HepG2 (cell line): ENCODE measurements around the gene AK8. TPM values are rescaled to one million over a fixed set of nuclear protein-coding genes. Genes with fewer than 3 reads are reported as not detected.

ENCODE experiments used
- ATAC-seq: fragments of 200-7000 bp; cut with Tn5 transposase; 3 replicates; pipeline ENCODE4 v1.9.1; 2020; ENCODE audit warnings: mild to moderate bottlenecking, moderate library complexity
- BruUV-seq: library from RNA; stranded (reverse); fragments of 400-500 nt; replicated peaks from 2 replicates; lab custom pipeline; 2021; lab: Mats Ljungman, UMichigan
- CTCF ChIA-PET: fragments of 300-600 bp; formaldehyde crosslinking; extraction: SDS; loops from one replicate; lab custom pipeline; 2021; ENCODE audit warnings: low total read pairs, inconsistent platforms, low intra/inter-chr PET ratio; lab: Yijun Ruan, JAX
- POLR2A ChIA-PET: fragments of 350-600 bp; sonication (Branson Sonifier 250); formaldehyde crosslinking; loops from one replicate; lab custom pipeline; 2020; ENCODE audit warnings: antibody characterized with exemption, inconsistent platforms; lab: Yijun Ruan, JAX
- DNase-seq: peaks from one replicate; pipeline ENCODE4 v3.0.0-alpha.2; 2015; ENCODE audit warnings: low spot score
- FAIRE-seq: peaks from 3 replicates; lab custom pipeline; 2011; peaks lifted over from hg19 to GRCh38; lab: Jason Lieb, UNC
- H2AFZ ChIP-seq: one replicate; pipeline ENCODE4 v1.6.1; 2011; ENCODE audit warnings: low read length, inconsistent platforms
- H3K27ac ChIP-seq: fragments of 300-600 bp; 3 replicates; pipeline ENCODE4 v1.8.0; 2011; ENCODE audit warnings: mixed run types, mild to moderate bottlenecking, mixed read lengths, low read length, inconsistent platforms; ENCODE audit not compliant: insufficient read depth; ENCODE audit errors: extremely low read length
- H3K27me3 ChIP-seq, 2 experiments: fragments of 200-600 bp in 1 of 2; 2 replicates in 1 of 2; 3 replicates in 1 of 2; pipeline versions ENCODE4 v1.6.0 to v1.8.0; 2011; ENCODE audit warnings: low read length in 2 of 2, mild to moderate bottlenecking in 2 of 2, moderate library complexity in 2 of 2, inconsistent platforms in 1 of 2; ENCODE audit not compliant: insufficient read depth in 2 of 2, control insufficient read depth in 1 of 2
- H3K36me3 ChIP-seq, 2 experiments: fragments of 200-600 bp in 1 of 2; replicated peaks in 1 of 2; 2 replicates in 1 of 2; 3 replicates in 1 of 2; pipeline versions ENCODE4 v1.5.1 to v1.8.0; 2011; ENCODE audit warnings: low read length in 2 of 2, inconsistent platforms in 1 of 2; ENCODE audit not compliant: insufficient read depth in 2 of 2, control insufficient read depth in 1 of 2
- H3K4me1 ChIP-seq: 2 replicates; pipeline ENCODE4 v1.5.1; 2012; ENCODE audit warnings: low read length, inconsistent platforms; ENCODE audit not compliant: insufficient read depth
- H3K4me2 ChIP-seq: 2 replicates; pipeline ENCODE4 v1.6.0; 2011; ENCODE audit warnings: low read depth, low read length, inconsistent platforms
- H3K4me3 ChIP-seq, 3 experiments: fragments of 200-600 bp in 1 of 3; sonication (generic), shearing (Covaris generic) in 1 of 3; replicated peaks in 1 of 3; 2 replicates each; pipeline ENCODE4 v1.5.1; 2011 to 2016; ENCODE audit warnings: low read length in 3 of 3, inconsistent platforms in 2 of 3, low read depth in 2 of 3, mild to moderate bottlenecking in 2 of 3, control low read depth in 1 of 3, mixed read lengths in 1 of 3; ENCODE audit not compliant: insufficient read depth in 1 of 3
- H3K79me2 ChIP-seq: one replicate; pipeline ENCODE4 v1.6.1; 2011; ENCODE audit warnings: low read length, inconsistent platforms; ENCODE audit not compliant: insufficient read depth
- H3K9ac ChIP-seq: 2 replicates; pipeline ENCODE4 v1.6.0; 2011; ENCODE audit warnings: mild to moderate bottlenecking, low read depth, low read length, inconsistent platforms; ENCODE audit not compliant: insufficient read depth
- H3K9me3 ChIP-seq: 2 replicates; pipeline ENCODE4 v1.5.1; 2012; ENCODE audit warnings: mild to moderate bottlenecking, low read length
- H4K20me1 ChIP-seq: 2 replicates; pipeline ENCODE4 v1.6.0; 2011; ENCODE audit warnings: inconsistent platforms, mild to moderate bottlenecking, low read length, moderate library complexity; ENCODE audit not compliant: insufficient read depth
- HIVEP1 ChIP-seq: sonication (generic); formaldehyde crosslinking; IDR thresholded peaks from 2 replicates; pipeline ENCODE4 v1.4.0; 2020; ENCODE audit warnings: mild to moderate bottlenecking, missing genetic modification reagents
- HMG20B ChIP-seq: conservative IDR thresholded peaks from 2 replicates; pipeline ENCODE4 v1.6.1; 2016; ENCODE audit warnings: missing genetic modification reagents, missing compliant biosample characterization
- KDM2A ChIP-seq: sonication (generic); formaldehyde crosslinking; IDR thresholded peaks from 2 replicates; pipeline ENCODE4 v1.4.0; 2020; ENCODE audit warnings: low read depth, missing genetic modification reagents, borderline replicate concordance
- MIER2 ChIP-seq: IDR thresholded peaks from 2 replicates; pipeline ENCODE4 v1.6.1; 2016; ENCODE audit warnings: missing biosample characterization, missing genetic modification reagents
- POLR2G ChIP-seq: fragments of 200-400 bp; formaldehyde crosslinking; IDR thresholded peaks from 2 replicates; pipeline ENCODE4 v1.6.1; 2018; ENCODE audit warnings: mild to moderate bottlenecking, low read depth, low read length, moderate library complexity
- TBL1XR1 ChIP-seq: fragments of 150-350 bp; IDR thresholded peaks from 2 replicates; pipeline ENCODE4 v1.6.1; 2014; ENCODE audit warnings: borderline replicate concordance, low read length; ENCODE audit not compliant: partially characterized antibody
- TBP ChIP-seq: sonication (generic); formaldehyde crosslinking; IDR thresholded peaks from 2 replicates; pipeline ENCODE4 v1.5.0; 2020; ENCODE audit warnings: missing genetic modification reagents
- ZBTB7A ChIP-seq: sonication (generic); formaldehyde crosslinking; IDR thresholded peaks from 2 replicates; pipeline ENCODE4 v1.8.0; 2022; ENCODE audit warnings: mild to moderate bottlenecking, missing genetic modification reagents
- ZFP90 ChIP-seq: sonication (generic); formaldehyde crosslinking; IDR thresholded peaks from 2 replicates; pipeline ENCODE4 v1.8.0; 2022; ENCODE audit warnings: missing genetic modification reagents, mild to moderate bottlenecking, inconsistent platforms, borderline replicate concordance
- ZNF318 ChIP-seq: sonication (generic); formaldehyde crosslinking; IDR thresholded peaks from 2 replicates; pipeline ENCODE4 v1.4.0; 2020; ENCODE audit warnings: mild to moderate bottlenecking, missing genetic modification reagents
- ZNF354B ChIP-seq: sonication (generic); formaldehyde crosslinking; IDR thresholded peaks from 2 replicates; pipeline ENCODE4 v1.8.0; 2022; ENCODE audit warnings: mild to moderate bottlenecking, missing genetic modification reagents
- ZNF546 ChIP-seq: sonication (generic); formaldehyde crosslinking; conservative IDR thresholded peaks from 2 replicates; pipeline ENCODE4 v1.8.1; 2023; ENCODE audit warnings: mild to moderate bottlenecking, missing genetic modification reagents
- ZNF589 ChIP-seq: sonication (generic); formaldehyde crosslinking; conservative IDR thresholded peaks from 2 replicates; pipeline ENCODE4 v1.8.0; 2022; ENCODE audit warnings: mild to moderate bottlenecking, moderate library complexity, missing genetic modification reagents
- ZZZ3 ChIP-seq: sonication (generic); formaldehyde crosslinking; IDR thresholded peaks from 2 replicates; pipeline ENCODE4 v1.4.0; 2020; ENCODE audit warnings: missing genetic modification reagents, mild to moderate bottlenecking, borderline replicate concordance
- WGBS: methylation state at CpG from one replicate; pipeline ENCODE4 v1.1.6; 2017; ENCODE audit warnings: low lambda C conversion rate; 5-methylcytosine and 5-hydroxymethylcytosine counted together
- in situ Hi-C: cut with HindIII; loops from 2 replicates; pipeline ENCODE4 v1.10.0; 2017; ENCODE audit warnings: low pct_unique_long_range_greater_than_20kb; ENCODE audit not compliant: extremely low pct_ligation_motif_present
- intact Hi-C: fragments of 100-400 bp; cut with micrococcal nuclease; formaldehyde crosslinking; loops from one replicate; pipeline ENCODE4 v1.10.0; 2022; ENCODE audit not compliant: unreplicated experiment
- polyA plus RNA-seq, 8 experiments: library from polyadenylated mRNA; depleted of rRNA in 3 of 8; stranded (reverse) in 7 of 8; unstranded in 1 of 8; fragments of >200 nt; fragmentation: Illumina TruSeq in 4 of 8; extraction: Trizol in 4 of 8; gene quantifications; 2 replicates each; pipeline versions ENCODE4 v1.2.1 to v1.2.3, GENCODE V29; 2011 to 2016; ENCODE audit warnings: low read depth in 4 of 8, missing spikeins in 1 of 8, mixed read lengths in 1 of 8; ENCODE audit not compliant: insufficient read depth in 1 of 8
- total RNA-seq, 5 experiments: library from RNA; depleted of rRNA; stranded (reverse); fragments of >200 nt; fragmentation: Illumina TruSeq; extraction: Trizol; gene quantifications; 2 replicates each; pipeline ENCODE4 v1.2.3, GENCODE V29; 2016; ENCODE audit warnings: low read depth in 1 of 5
- TF ChIP-seq, protein P1 (sequence below): conservative IDR thresholded peaks from 2 replicates; pipeline ENCODE4 v1.6.1; 2018; ENCODE audit warnings: missing genetic modification reagents
- TF ChIP-seq, protein P2 (sequence below): sonication (generic); formaldehyde crosslinking; IDR thresholded peaks from 2 replicates; pipeline ENCODE4 v1.4.0; 2020; ENCODE audit warnings: missing genetic modification reagents, low read depth, mild to moderate bottlenecking, borderline replicate concordance

AK8 gene
- total and polyA plus RNA-seq, 2 of the 13 experiments (the other 11 are each of a cell fraction or from before 2014, with no cell fraction given) = 0.11 TPM; not detected in 1

DNA sequence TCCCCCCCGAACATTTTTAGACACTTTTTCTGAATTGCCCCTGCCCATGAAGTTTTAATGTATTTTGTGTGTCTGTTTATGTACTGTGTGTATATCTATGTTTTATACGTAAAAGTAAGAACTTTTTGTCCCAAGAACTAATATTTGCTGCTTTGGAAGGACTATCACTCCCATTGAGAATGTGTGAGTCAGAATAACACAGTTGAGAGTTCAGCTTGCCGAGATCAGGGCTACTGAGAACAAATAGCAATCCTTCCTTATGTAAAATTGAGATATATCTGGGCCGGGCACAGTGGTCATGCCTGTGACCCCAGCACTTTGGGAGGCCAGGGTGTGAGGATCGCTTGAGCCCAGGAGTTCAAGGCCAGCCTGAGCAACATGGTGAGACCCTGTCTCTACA, 196.5 kb downstream of the AK8 start:
- Histone ChIP-seq H2AFZ (no peak overlapping the region), H3K79me2 (peaks cover 28% of the 10 kb centered on the region), H3K4me1 (no peaks in the 10 kb centered on the region), H3K4me2 (no peak overlapping the region), H4K20me1 (peaks cover 9% of the 10 kb centered on the region; the same call in 1 of the 2 replicates), H3K27ac (no peak overlapping the region), H3K4me3 (no peak overlapping the region), H3K36me3 (peaks cover 30 to 65% of the 10 kb centered on the region in 2 experiments), H3K9me3 (no peaks in the 10 kb centered on the region), H3K9ac (no peak overlapping the region), H3K27me3 (no peaks in the 10 kb centered on the region)
- ATAC-seq (no peak), DNase-seq (no peak), FAIRE-seq (no peak)
- 87% methylated on average over 5 of the region's 5 CpGs for WGBS
- ChIA-PET CTCF (no interaction called here), POLR2A (interaction anchor here (2.1 kb wide), 1 partner anchor 12 kb away, joined by 7 read pairs; the partner anchor contains the start of genes DDX31 and GTF3C4)
- intact Hi-C loops (no loop called here), in situ Hi-C loops (no loop called here)
- BruUV-seq = no TSS peak
- no peak for TF ChIP-seq ZBTB7A
- no peak for TF ChIP-seq TBL1XR1
- no peak for TF ChIP-seq TBP (CRISPR knock-in tag)
- TF ChIP-seq HMG20B (CRISPR knock-in tag) = no peak
- TF ChIP-seq ZNF318 (CRISPR knock-in tag) = no peak
- TF ChIP-seq ZFP90 (CRISPR knock-in tag) = no peak
- no peak for TF ChIP-seq KDM2A (CRISPR knock-in tag)
- TF ChIP-seq, protein P1, sequence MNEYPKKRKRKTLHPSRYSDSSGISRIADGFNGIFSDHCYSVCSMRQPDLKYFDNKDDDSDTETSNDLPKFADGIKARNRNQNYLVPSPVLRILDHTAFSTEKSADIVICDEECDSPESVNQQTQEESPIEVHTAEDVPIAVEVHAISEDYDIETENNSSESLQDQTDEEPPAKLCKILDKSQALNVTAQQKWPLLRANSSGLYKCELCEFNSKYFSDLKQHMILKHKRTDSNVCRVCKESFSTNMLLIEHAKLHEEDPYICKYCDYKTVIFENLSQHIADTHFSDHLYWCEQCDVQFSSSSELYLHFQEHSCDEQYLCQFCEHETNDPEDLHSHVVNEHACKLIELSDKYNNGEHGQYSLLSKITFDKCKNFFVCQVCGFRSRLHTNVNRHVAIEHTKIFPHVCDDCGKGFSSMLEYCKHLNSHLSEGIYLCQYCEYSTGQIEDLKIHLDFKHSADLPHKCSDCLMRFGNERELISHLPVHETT (CRISPR knock-in tag) = no peak
- TF ChIP-seq, protein P2, sequence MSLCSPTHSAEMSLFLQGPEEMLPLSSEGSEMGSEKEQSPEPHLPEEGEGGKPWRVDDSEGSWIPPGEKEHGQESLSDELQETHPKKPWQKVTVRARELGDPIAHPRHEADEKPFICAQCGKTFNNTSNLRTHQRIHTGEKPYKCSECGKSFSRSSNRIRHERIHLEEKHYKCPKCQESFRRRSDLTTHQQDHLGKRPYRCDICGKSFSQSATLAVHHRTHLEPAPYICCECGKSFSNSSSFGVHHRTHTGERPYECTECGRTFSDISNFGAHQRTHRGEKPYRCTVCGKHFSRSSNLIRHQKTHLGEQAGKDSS (CRISPR knock-in tag) = no peak
- no peak for TF ChIP-seq ZNF546 (CRISPR knock-in tag)
- no peak for TF ChIP-seq MIER2 (CRISPR knock-in tag)
- no peak for TF ChIP-seq ZNF354B (CRISPR knock-in tag)
- TF ChIP-seq ZNF589 (CRISPR knock-in tag) = no peak
- no peak for TF ChIP-seq HIVEP1
- TF ChIP-seq POLR2G = no peak
- TF ChIP-seq ZZZ3 = no peak
